ENCODE data around the gene CNOT4. TPM values are rescaled to one million over a fixed set of nuclear protein-coding genes. Genes with fewer than 3 reads are reported as not detected.

The CNOT4 gene
- total RNA-seq, 1 experiment from 2014 or later, result 16.6 TPM

GRCh38 chr7:135368416-135369186 is 141.3 kb downstream of the CNOT4 start (continued):
- TF ChIP-seq YY1 (IDR thresholded peaks at IDR 0.05; ENCODE audit: extremely low read depth, insufficient replicate concordance, low read depth, low read length) (no peak), EZH2phosphoT487 (IDR thresholded peaks at IDR 0.05; ENCODE audit: borderline replicate concordance) (no peak), ELF1 (IDR thresholded peaks at IDR 0.05; ENCODE audit: borderline replicate concordance, low read depth) (no peak), SIN3A (IDR thresholded peaks at IDR 0.05; ENCODE audit: low read depth) (no peak), FOSL1 (IDR thresholded peaks at IDR 0.05; ENCODE audit: low read depth) (no peak), JUND (IDR thresholded peaks at IDR 0.05) (no peak), TCF7L2 (IDR thresholded peaks at IDR 0.05; ENCODE audit: borderline replicate concordance, extremely low read depth, insufficient read depth, insufficient read length) (no peak), ZFX (IDR thresholded peaks at IDR 0.05) (no peak), SRF (IDR thresholded peaks at IDR 0.05; ENCODE audit: low read depth) (no peak), EZH2 (IDR thresholded peaks at IDR 0.05) (no peak)

DNA sequence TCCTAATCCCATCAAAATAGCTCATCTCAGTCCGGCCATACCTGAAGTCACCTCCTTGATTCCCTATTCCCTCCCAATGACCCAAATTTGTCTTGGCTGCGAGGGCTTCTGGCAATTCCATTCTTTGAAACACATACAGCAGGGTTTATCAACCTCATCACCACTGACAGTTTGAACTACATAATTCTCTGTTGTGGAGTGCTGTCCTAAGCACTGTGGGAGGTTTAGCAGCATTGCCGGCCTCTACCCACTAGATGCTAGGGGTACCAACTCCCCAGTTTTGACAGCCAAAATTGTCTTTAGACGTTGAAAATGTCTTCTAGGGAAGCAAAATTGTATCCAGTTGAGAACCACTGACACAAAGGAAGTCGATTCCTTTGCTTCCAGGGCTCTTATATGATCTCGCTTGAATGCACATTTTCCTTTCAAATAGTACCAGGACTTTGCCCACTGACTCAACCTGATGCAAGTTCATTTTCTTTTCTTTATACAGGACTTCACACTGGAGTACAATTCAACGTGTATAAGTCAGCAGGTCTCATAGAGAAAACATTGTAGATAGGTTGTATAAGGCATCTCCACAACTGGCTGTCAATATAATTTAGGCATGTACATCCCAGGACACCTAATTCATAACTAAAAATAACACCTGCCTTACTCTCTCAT is 142.9 kb downstream of the CNOT4 start:
- H3K27me3 ChIP-seq (ENCODE audit: insufficient read depth, low read length), result no peaks in the 10 kb centered on the region
- no peak overlapping the region for H2AFZ ChIP-seq (ENCODE audit: low read depth, low read length, poor library complexity, severe bottlenecking)
- no peak overlapping the region for H3K4me3 ChIP-seq (replicated peaks in 1 of 2; ENCODE audit: low read depth in 1 of 2, low read length in 2 of 2)
- CTCF ChIA-PET, result no interaction called here
- DNase-seq (ENCODE audit: low read depth, low spot score) (no peak), ATAC-seq (no peak)
- peaks cover 0 to 6% of the 10 kb centered on the region in 2 experiments; a peak in 1 of 4 replicates for H3K36me3 ChIP-seq (ENCODE audit: control insufficient read depth in 1 of 2, insufficient read depth in 2 of 2, low read length in 2 of 2)
- no TSS peak for BruUV-seq (replicated peaks)
- intact Hi-C loops (cut with micrococcal nuclease), result no loop called here
- RAD21 ChIA-PET (ENCODE audit: low non-redundant PET in 1 of 2, low total read pairs in 2 of 2, uncharacterized antibody in 2 of 2, unreplicated experiment in 2 of 2), result no interaction called here
- H3K79me2 ChIP-seq (ENCODE audit: insufficient read depth, low read length), result no peaks in the 10 kb centered on the region
- no peak overlapping the region for H3K4me2 ChIP-seq (ENCODE audit: low read length)
- POLR2A ChIA-PET, result no interaction called here
- no peak overlapping the region for H3K9ac ChIP-seq (ENCODE audit: low read length)
- no peaks in the 10 kb centered on the region for H3K9me2 ChIP-seq (ENCODE audit: insufficient read depth)
- no peak for TF ChIP-seq YY1 (IDR thresholded peaks at IDR 0.05; ENCODE audit: extremely low read depth, insufficient replicate concordance, low read depth, low read length)
- TF ChIP-seq CBX3 (IDR thresholded peaks at IDR 0.05; ENCODE audit: low read depth), result no peak
- no peak for TF ChIP-seq FOSL1 (IDR thresholded peaks at IDR 0.05; ENCODE audit: low read depth)
- no peak for TF ChIP-seq EZH2phosphoT487 (IDR thresholded peaks at IDR 0.05; ENCODE audit: borderline replicate concordance)
- no peak for TF ChIP-seq ZBTB33 (IDR thresholded peaks at IDR 0.05; ENCODE audit: extremely low read depth, insufficient replicate concordance, low read length)
- TF ChIP-seq POLR2AphosphoS5 (IDR thresholded peaks at IDR 0.05; ENCODE audit: low read depth, low read length), result no peak
- no peak for TF ChIP-seq JUND (IDR thresholded peaks at IDR 0.05)
- no peak for TF ChIP-seq SRF (IDR thresholded peaks at IDR 0.05; ENCODE audit: low read depth)
- TF ChIP-seq ZFX (IDR thresholded peaks at IDR 0.05), result no peak
- no peak for TF ChIP-seq EGR1 (IDR thresholded peaks at IDR 0.05; ENCODE audit: low read depth)
- no peak for TF ChIP-seq TCF7L2 (IDR thresholded peaks at IDR 0.05; ENCODE audit: borderline replicate concordance, extremely low read depth, insufficient read depth, insufficient read length)
- no peaks in the 10 kb centered on the region for H3K4me1 ChIP-seq (ENCODE audit: control insufficient read depth in 1 of 2, insufficient read depth in 2 of 2, low read length in 2 of 2)
- H3K27ac ChIP-seq (ENCODE audit: low read depth, low read length), result no peak overlapping the region
- no peaks in the 10 kb centered on the region for H3K9me3 ChIP-seq (ENCODE audit: control insufficient read depth in 1 of 2, insufficient read depth in 1 of 2, low read depth in 1 of 2, low read length in 2 of 2)
- peaks cover 4% of the 10 kb centered on the region; the same call in 1 of the 2 replicates for H4K20me1 ChIP-seq (ENCODE audit: insufficient read depth)
